GM19438 (cell line): Measurements from ENCODE around the gene AXIN1.
"Not testable (repeated sequence)": the region's sequence is repeated elsewhere in the genome, so short reads cannot be mapped to it uniquely, and the experiment has no call there.

Experiments used
- ATAC-seq: cut with Tn5 transposase; IDR thresholded peaks from one replicate; pipeline ENCODE4 v1.9.1; 2021; ENCODE audit warnings: low read depth; ENCODE audit not compliant: unreplicated experiment

AXIN1 gene, protein sequence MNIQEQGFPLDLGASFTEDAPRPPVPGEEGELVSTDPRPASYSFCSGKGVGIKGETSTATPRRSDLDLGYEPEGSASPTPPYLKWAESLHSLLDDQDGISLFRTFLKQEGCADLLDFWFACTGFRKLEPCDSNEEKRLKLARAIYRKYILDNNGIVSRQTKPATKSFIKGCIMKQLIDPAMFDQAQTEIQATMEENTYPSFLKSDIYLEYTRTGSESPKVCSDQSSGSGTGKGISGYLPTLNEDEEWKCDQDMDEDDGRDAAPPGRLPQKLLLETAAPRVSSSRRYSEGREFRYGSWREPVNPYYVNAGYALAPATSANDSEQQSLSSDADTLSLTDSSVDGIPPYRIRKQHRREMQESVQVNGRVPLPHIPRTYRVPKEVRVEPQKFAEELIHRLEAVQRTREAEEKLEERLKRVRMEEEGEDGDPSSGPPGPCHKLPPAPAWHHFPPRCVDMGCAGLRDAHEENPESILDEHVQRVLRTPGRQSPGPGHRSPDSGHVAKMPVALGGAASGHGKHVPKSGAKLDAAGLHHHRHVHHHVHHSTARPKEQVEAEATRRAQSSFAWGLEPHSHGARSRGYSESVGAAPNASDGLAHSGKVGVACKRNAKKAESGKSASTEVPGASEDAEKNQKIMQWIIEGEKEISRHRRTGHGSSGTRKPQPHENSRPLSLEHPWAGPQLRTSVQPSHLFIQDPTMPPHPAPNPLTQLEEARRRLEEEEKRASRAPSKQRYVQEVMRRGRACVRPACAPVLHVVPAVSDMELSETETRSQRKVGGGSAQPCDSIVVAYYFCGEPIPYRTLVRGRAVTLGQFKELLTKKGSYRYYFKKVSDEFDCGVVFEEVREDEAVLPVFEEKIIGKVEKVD

DNA sequence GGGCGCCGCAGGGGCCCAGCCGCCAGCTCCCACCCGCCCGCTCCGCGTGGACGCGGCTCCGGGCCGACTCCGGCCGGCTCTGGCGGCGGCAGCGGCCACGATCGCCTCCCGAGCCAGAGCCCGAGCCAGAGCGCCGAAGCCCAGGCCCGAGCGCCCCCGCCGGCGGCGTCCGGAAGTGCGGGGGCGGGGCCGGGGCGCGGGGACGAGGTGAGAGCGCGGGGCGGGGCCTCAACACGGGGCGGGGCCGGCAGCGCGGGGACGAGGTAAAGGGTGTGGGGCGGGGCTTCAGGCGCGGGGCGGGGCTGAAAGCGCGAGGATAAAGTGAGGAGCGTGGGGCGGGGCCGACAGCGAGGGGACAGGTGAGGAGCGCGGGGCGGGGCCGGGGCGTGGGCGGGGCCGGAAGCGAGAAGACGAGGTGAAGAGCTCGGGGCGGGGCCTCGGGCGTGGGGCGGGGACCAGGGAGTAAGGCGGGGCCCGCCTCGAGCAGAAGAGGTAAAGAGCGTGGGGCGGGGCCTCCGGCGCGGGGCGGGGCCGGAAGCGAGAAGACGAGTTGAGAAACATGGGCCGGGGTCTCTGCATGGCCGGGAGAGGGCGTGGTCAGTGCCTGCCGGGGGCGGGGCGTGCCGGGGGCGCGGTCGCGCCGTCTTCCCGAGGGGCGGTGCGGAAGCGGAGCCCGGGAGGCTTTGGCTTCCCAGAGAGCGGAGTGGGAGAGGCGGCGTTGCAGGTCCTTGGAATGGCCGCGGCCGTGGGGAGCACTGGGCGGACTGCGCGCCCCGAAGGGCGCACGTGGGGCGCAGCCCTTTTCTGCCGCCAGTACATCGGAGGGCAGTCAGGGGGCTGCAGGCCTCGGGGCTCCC is at the start of gene AXIN1:
Gene AXIN1 (minus strand): TSS at position 177 of the 857 bp plus-strand sequence. CDS start 5,698 bp downstream, outside the sequence.
- peak; percentile 47 for ATAC-seq

DNA sequence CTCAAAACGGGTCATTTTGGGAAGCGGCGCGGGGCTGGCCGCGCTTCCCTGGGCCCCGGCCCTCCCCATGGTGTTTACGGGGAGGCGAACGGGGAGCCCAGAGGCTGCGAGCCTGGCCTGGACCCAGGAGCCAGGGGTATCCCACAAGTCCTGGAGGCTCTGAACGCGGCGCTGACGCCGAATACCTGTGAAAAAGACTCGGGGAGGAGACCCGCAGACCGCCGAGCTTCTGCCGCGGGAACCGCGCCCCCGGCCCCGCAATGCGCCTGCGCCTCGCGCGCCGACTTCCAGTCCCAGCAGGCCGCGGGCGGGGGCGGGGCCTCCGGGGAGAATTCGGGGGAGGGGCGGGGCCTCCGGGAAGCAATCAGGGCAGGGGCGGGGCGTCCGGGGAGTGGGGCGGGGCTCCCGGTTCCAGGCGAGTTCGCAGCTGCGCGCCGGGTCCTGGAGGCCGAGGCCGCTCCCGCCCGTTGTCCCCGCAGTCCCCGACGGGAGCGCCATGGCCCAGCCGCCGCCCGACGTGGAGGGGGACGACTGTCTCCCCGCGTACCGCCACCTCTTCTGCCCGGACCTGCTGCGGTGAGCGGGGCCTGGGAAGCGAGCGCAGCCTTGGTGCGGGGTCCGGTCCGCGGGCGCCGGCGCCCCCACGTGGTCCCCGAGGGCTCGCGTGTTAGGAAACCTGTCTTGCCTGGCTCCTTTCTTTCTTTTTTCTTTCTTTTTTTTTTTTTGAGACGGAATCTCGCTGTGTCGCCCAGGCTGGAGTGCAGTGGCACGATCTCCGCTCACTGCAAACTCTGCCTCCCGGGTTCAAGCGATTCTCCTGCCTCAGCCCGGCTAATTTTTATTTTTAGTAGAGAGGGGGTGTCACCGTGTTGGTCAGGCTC is 49.2 kb upstream of the AXIN1 start, which contains the start of gene DECR2:
Gene DECR2 (plus strand): TSS at position 418 of the 881 bp plus-strand sequence. CDS start 79 bp downstream, at position 497.
- peak; percentile 49 for ATAC-seq

DNA sequence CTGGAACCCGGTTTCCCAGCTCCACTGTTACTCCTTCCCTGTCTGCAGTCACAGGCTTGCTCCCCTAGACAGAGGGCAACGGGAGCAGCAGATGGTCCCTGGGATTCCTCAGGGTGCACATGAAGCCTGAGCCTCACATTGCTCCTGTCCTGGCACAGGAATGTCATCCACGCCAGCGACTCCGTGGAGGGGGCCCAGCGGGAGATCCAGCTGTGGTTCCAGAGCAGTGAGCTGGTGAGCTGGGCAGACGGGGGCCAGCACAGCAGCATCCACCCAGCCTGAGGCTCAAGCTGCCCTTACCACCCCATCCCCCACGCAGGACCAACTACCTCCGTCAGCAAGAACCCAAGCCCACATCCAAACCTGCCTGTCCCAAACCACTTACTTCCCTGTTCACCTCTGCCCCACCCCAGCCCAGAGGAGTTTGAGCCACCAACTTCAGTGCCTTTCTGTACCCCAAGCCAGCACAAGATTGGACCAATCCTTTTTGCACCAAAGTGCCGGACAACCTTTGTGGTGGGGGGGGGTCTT is 47.6 kb upstream of the AXIN1 start:
- no peak for ATAC-seq

DNA sequence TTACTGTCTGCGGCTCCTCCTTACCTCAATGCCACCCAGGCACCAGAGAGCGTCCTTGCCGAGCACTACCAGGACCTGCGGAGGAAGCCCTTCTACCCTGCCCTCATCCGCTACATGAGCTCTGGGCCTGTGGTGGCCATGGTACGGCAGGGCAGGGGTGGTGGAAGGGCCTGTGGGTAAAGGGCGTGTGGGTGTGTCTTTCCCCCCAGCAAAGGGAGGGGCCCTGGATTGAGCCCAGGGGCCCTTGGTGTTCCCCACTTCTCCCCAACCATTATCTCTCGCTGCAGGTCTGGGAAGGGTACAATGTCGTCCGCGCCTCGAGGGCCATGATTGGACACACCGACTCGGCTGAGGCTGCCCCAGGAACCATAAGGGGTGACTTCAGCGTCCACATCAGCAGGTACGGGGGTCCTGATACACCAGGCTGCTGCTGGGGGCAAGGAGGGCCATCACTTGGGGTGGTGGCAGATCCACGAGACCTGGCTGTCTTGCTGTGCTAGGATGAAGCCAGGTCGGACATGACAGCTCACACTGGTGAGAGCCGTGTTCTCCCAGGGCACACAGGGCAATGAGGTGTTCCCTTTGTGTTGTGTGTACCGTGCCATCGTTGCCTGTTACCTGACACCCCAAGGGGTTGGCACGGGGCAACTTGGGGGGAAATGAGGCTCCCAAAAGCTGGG is 47.0 kb upstream of the AXIN1 start:
- ATAC-seq = no peak

DNA sequence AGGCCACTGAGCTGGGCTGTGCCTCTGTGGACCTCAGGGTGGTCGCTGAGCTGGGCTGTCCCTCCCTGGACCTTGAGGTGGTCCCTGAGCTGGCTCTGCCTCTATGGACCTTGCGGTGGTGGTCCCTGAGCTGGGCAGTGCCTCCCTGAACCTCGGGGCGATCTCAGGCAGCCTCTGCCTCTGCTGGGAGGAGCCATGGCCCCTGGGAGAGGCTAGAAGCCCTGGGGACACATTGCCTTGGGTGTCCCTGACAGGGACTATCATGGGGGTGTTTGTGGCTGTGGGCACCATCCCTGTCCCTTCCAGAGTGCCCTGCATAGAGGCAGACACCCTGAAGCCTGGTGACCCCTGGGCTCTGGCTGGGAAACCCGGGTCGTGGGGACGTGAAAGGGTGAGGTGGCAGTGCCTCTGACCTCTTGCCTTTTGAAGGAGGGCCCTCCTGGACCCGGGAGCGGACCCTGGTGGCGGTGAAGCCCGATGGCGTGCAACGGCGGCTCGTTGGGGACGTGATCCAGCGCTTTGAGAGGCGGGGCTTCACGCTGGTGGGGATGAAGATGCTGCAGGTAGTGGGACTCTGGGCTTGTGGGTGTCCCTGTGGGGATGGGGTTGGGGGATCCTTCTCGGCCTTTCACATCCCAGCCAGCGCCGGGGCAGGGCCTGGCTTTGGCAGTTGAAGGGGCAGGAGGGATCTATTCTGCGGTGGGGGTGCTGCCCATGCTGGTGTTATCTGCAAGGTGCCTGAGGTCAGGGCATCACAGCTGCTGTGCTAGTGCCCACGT is 46.2 kb upstream of the AXIN1 start:
- no peak for ATAC-seq

DNA sequence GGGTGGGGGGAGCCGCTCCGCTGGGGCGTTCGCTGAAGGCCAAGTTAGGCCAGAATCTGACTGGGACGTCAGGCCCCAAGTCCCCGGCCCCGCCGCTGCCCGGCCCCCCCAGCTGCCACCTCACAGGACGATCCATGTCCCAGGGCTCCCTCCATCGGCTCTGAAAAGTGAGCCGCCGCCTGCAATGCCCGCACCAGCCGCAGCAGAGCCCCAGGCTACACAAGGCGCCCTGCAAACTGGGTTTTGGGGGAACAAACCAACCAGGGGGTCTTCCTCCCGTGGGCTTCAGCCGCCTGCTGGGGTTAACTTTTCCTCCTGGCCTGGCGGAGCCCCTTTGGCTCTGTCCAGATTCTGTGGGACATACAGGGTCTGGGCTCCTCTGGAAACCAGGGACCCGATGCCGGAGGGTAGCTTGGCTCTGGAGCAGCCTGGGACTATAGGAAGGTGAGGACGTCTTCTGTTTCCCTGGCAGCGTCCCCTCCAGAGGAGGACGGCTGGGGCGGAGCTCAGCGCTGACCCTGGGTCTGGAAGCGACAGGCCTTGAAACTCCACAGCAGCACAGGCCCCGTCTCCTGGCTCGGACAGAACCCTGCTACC is 45.3 kb upstream of the AXIN1 start:
- ATAC-seq = no peak

DNA sequence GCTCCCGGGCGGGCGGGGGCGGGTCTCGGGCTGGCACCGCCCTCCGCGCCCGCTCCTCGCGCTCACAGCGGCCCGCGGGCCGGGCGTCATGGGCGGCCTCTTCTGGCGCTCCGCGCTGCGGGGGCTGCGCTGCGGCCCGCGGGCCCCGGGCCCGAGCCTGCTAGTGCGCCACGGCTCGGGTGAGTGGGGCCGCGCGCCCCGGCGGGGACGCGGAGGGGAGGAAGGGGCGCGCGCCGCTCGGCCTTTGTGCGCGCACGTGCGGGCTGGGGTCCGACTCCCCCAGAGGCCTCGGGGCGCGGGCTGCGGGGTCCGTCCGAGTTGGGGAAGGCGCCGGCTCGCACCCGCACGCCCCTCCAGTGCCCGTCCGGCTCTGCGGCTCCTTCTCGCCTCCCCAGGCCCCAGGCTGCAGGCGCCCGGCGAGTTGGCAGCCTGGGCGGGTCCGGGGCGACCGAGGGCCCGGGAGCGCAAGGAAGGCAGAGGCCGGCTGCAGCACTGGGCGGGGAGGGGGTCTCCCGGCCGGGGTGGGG is 44.7 kb upstream of the AXIN1 start, which contains the start of gene NME4:
Gene NME4 (plus strand): TSS at position 65 of the 527 bp plus-strand sequence. CDS start 24 bp downstream, at position 89.
- no peak for ATAC-seq

DNA sequence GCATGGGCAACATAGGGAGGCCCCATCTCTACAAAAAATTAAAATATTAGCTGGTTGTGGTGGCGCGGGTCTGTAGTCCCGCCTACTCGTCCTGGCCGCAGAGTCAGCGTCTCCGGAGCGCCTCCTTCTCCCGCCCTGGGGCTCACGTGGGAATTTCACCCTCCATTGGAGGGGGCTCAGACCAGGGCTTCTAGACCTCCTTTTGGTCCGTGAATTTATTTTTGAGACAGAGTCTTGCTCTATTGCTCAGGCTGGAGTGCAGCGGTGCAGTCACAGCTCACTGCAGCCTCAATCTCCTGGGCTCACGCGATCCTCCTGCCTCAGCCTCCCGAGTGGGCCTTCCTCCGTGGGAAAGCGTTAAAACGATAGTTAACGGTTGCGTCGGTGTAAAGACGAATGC is 44.1 kb upstream of the AXIN1 start:
- no peak for ATAC-seq

DNA sequence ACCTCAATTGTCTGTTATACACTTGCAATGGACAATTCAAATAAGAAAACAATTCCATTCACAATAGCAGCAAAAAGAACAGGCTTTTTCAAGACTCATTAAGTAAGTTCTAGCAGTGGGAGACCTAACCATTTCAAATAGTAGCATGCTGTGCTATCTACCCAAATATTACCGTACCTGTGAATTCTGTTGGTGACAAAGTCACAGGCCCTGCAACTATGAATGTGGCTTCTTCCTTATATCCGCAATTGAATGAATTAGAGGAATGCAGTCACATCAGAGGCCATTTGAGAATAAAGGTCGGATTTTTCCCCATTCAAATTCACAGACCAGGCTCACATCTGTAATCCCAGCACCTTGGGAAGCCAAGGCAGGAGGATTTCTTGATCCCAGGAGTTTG is 43.7 kb upstream of the AXIN1 start:
- ATAC-seq = no peak

DNA sequence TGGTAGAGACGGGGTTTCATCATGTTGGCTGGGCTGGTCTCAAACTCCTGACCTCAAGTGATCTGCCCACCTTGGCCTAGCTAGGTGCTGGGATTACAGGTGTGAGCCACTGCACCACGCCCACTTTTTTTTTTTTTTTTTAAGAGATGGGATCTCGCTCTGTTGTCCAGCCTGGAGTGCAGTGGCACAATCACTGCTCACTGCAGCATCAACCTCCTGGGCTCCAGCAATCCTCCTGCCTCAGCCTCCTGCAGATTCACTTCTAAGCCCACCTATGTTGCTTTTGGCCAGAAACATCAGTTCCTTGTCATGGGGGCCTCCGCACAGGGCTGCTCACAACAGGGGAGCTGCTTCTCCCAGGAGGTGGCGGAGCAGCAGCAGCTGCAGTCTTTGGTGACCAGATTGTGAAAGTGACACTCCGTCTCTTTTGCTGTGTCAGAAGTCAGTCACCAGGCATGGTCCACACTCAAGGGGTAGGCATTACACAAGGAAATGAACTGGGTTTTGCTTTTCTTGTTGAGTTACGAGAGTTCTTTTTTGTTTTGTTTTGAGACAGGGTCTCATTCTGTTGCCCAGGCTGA is 40.0 kb upstream of the AXIN1 start:
- no peak for ATAC-seq

DNA sequence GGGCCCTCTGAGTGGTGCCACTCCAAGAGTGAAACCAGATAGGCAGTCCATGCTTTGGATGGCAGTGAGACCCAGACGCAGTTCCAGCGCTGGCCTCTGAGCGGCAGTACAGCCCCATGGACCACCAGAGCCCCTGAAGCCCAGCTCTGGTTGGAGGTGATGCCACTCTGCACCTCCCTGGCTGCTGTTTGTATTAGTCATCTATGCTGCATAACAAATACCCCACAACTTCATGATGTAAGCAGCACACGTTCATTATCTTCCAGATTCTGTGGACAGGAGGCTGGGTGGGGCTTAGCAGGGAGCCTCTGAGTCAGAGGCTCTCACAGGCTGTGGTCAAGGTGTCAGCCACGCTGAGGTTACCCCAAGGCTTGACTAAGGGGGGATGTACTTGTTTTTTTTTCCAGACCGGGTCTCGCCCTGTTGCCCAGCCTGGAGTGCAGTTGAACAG is 39.4 kb upstream of the AXIN1 start:
- ATAC-seq = no peak

DNA sequence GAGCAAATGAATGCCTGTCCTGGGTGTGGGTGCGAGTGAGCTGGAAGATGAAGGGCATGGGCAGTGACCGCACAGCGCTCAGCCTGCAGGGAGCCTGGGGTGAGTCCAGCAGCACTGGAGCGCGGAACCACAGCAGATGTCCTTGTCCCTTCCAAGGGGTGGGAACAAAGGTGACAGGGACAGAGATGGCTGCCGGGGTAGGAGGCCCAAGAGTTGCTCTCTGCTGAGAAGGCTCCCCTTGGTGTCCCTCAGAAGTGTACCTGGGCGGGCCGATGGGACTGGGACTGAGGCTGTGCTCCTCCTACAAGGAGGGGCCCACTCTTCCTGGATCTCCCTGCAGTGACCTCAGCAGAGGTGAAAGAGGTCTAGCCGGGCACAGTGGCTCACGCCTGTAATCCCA is 36.8 kb upstream of the AXIN1 start:
- ATAC-seq = no peak

DNA sequence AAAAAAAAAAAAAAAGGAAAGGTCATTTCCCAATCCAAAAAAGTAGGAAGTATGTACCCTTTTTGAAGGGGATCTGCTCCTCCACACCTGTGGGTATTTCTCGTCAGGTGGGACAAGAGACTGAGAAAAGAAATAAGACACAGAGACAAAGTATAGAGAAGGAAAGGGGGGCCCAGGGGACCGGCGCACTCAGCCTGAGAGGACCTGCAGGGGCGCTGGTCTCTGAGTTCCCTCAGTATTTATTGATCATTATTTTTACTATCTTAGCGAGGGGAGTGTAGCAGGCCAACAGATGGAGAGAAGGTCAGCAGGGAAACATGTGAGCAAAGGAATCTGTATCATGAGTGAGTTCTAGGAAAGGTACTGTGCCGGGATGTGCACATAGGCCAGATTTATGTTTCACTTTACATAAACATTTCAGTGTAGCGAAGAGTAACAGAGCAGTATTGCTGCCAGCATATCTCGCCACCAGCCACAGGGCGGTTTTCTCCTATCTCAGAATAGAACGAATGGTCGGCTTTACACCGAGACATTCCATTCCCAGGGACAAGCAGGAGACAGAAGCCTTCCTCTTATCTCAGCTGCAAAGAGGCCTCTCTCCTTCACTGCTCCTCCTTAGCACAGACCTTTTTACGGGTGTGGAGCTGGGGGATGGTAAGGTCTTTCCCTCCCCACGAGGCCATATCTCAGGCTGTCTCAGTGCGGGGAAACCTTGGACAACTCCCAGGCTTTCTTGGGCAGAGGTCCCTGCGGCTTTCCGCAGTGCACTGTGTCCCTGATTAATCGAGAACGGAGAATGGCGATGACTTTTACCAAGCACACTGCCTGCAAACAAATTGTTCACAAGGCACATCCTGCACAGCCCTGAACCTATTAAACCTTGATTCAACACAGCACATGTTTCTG is 35.5 kb upstream of the AXIN1 start:
- ATAC-seq = not testable (repeated sequence)

DNA sequence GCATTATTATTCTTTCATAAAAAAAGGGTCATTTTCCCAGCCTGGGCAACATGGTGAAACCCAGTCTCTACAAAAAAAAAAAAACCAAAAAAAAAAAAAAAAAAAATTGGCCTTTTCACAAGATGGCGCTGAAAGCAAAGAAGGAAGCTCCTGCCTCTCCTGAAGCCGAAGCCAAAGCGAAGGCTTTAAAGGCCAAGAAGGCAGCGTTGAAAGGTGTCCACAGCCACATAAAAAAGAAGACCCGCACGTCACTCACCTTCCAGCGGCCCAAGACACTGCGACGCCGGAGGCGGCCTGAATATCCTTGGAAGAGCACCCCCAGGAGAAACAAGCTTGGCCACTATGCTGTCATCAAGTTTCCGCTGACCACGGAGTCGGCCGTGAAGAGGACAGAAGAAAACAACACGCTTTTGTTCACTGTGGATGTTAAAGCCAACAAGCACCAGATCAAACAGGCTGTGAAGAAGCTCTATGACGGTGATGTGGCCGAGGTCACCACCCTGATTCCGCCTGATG is 34.2 kb upstream of the AXIN1 start:
- ATAC-seq = no peak

DNA sequence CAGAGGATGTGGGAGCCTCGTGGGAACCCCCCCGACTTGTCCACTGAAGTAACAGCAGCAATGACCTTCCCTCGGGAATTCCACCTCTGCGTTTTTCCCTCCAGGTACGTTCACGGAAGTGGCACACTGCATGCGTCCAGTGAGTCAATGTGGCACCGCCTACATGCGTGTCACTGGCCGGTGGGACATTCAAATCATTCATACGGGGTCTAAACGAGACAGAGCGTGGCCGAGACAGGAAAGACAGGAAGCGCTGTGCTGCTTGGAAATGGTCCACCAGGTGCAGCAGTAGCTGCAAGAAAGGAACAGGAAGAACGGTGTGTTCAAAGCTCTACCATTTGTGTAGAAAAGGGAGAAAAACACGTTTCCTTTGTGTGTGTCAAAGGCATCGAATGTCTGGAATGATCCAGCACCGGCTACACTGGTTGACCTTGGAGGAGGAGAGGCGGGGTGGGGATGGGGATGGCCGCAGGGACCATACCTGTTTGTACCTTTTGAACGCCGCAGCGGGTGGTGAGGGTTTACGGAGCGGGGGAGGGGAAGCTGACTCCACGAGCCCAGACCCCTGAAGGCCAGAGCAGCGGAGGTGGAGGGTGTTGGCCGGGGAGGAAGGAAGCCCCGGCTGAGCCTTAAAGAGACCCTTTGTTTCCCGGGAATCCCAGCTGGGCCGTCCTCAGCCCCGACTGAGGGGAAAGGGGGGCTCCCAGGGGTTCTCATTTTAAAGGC is 31.0 kb upstream of the AXIN1 start:
- ATAC-seq = no peak
